HFFc6 (cell line): ENCODE measurements around the gene LCN2. TPM values are rescaled to one million over a fixed set of nuclear protein-coding genes. Genes with fewer than 3 reads are reported as not detected.

ENCODE experiments used
- DNase-seq: peaks from one replicate; pipeline ENCODE4 v3.0.0-alpha.2; 2018
- H3K27ac Mint-ChIP-seq: 2 replicates; pipeline ENCODE4 v1.8.0; 2020; ENCODE audit warnings: mild to moderate bottlenecking, mixed read lengths
- H3K27me3 Mint-ChIP-seq: 2 replicates; pipeline ENCODE4 v1.8.0; 2021; ENCODE audit warnings: mild to moderate bottlenecking, moderate library complexity, mixed read lengths; ENCODE audit not compliant: insufficient read depth
- H3K36me3 Mint-ChIP-seq: 2 replicates; pipeline ENCODE4 v1.8.0; 2021; ENCODE audit warnings: low read depth, mixed read lengths
- H3K4me1 Mint-ChIP-seq: 2 replicates; pipeline ENCODE4 v1.8.0; 2020; ENCODE audit warnings: low read depth, mixed read lengths
- H3K4me3 Mint-ChIP-seq: 2 replicates; pipeline ENCODE4 v1.8.0; 2020; ENCODE audit warnings: mild to moderate bottlenecking, moderate library complexity, mixed read lengths
- H3K9me3 Mint-ChIP-seq: 2 replicates; pipeline ENCODE4 v1.8.0; 2020; ENCODE audit warnings: mild to moderate bottlenecking, mixed read lengths
- CTCF ChIP-seq: fragments of 200-600 bp; sonication (generic); IDR thresholded peaks from 2 replicates; pipeline ENCODE4 v1.5.0; 2021; ENCODE audit warnings: antibody characterized with exemption, mild to moderate bottlenecking
- total RNA-seq, 6 experiments: library from RNA; stranded (reverse); fragmentation: NEBNext Ultra II Directional; extraction: Animal tissue kit (Norgen Biotek cat#: 25700); gene quantifications; 2 replicates in 1 of 6; 3 replicates in 5 of 6; pipeline ENCODE4 v1.2.3, GENCODE V29; 2021

LCN2 gene
- total RNA-seq, 6 experiments from 2014 or later = not detected

GRCh38 chr9:128142596-128142995 lies 6.7 kb upstream of the LCN2 start:
- Mint-ChIP-seq H3K4me1 (peaks cover 7% of the 10 kb centered on the region), H3K36me3 (no peaks in the 10 kb centered on the region)
- no peak for DNase-seq

GRCh38 chr9:128143525-128144238 lies 5.6 kb upstream of the LCN2 start:
- TF ChIP-seq CTCF = no peak
- peaks cover 5% of the 10 kb centered on the region for H3K4me1 Mint-ChIP-seq
- H3K27ac Mint-ChIP-seq = no peak overlapping the region
- no peak overlapping the region for H3K4me3 Mint-ChIP-seq
- no peak for DNase-seq
- peaks cover 41% of the 10 kb centered on the region for H3K27me3 Mint-ChIP-seq
- no peaks in the 10 kb centered on the region for H3K36me3 Mint-ChIP-seq
- no peaks in the 10 kb centered on the region for H3K9me3 Mint-ChIP-seq

More at GRCh38 chr9:128142596-128142995, 6.7 kb upstream of the LCN2 start:
- H3K27me3 Mint-ChIP-seq = peaks cover 42% of the 10 kb centered on the region
- H3K9me3 Mint-ChIP-seq = no peaks in the 10 kb centered on the region
- no peak overlapping the region for H3K4me3 Mint-ChIP-seq
- no peak for TF ChIP-seq CTCF
- H3K27ac Mint-ChIP-seq = no peak overlapping the region

GRCh38 chr9:128144239-128145181 lies 4.7 kb upstream of the LCN2 start:
- Mint-ChIP-seq H3K36me3 (no peaks in the 10 kb centered on the region), H3K27me3 (peaks cover 41% of the 10 kb centered on the region), H3K4me1 (peaks cover 5% of the 10 kb centered on the region), H3K9me3 (no peaks in the 10 kb centered on the region), H3K27ac (no peak overlapping the region), H3K4me3 (no peak overlapping the region)
- DNase-seq = no peak
- no peak for TF ChIP-seq CTCF

- Mint-ChIP-seq H3K4me3 (no peak overlapping the region), H3K27me3 (peaks cover 37% of the 10 kb centered on the region), H3K36me3 (no peaks in the 10 kb centered on the region), H3K9me3 (no peaks in the 10 kb centered on the region), H3K27ac (no peak overlapping the region), H3K4me1 (peaks cover 5% of the 10 kb centered on the region)
- DNase-seq = no peak
- TF ChIP-seq CTCF = no peak
Observed at GRCh38 chr9:128145536-128145935, 3.7 kb upstream of the LCN2 start.

GRCh38 chr9:128145951-128146351 lies 3.3 kb upstream of the LCN2 start:
- no peak for TF ChIP-seq CTCF
- no peak for DNase-seq
- H3K4me3 Mint-ChIP-seq = no peak overlapping the region
- peaks cover 5% of the 10 kb centered on the region for H3K4me1 Mint-ChIP-seq
- H3K36me3 Mint-ChIP-seq = no peaks in the 10 kb centered on the region
- H3K27ac Mint-ChIP-seq = no peak overlapping the region
- H3K27me3 Mint-ChIP-seq = peaks cover 40% of the 10 kb centered on the region
- no peaks in the 10 kb centered on the region for H3K9me3 Mint-ChIP-seq
